Neuronal stem cell (in vitro differentiated cells): Measurements from ENCODE around the gene ZBTB12.
A peak's percentile ranks its signal among the peaks of the same experiment; 100 is the strongest.

Experiments used
- DNase-seq: peaks from one replicate; pipeline ENCODE4 v3.0.0-alpha.2; 2013; ENCODE audit warnings: low spot score
- H2AFZ ChIP-seq: one replicate; pipeline ENCODE4 v1.6.1; 2013; ENCODE audit warnings: mild to moderate bottlenecking, low read length, inconsistent platforms
- H2AK5ac ChIP-seq: 2 replicates; pipeline ENCODE4 v1.6.1; 2013; ENCODE audit warnings: low read depth, mild to moderate bottlenecking, inconsistent platforms, low read length, moderate library complexity, mixed read lengths
- H2BK120ac ChIP-seq: 2 replicates; pipeline ENCODE4 v1.6.1; 2013; ENCODE audit warnings: low read depth, mild to moderate bottlenecking, inconsistent platforms, low read length, moderate library complexity, mixed read lengths
- H2BK12ac ChIP-seq: one replicate; pipeline ENCODE4 v1.6.1; 2013; ENCODE audit warnings: low read length, inconsistent platforms
- H2BK15ac ChIP-seq: 2 replicates; pipeline ENCODE4 v1.6.1; 2013; ENCODE audit warnings: mild to moderate bottlenecking, low read length, inconsistent platforms, mixed read lengths
- H2BK5ac ChIP-seq: one replicate; pipeline ENCODE4 v1.6.1; 2013; ENCODE audit warnings: inconsistent platforms, mild to moderate bottlenecking, low read length, moderate library complexity
- H3K14ac ChIP-seq: one replicate; pipeline ENCODE4 v1.6.1; 2013; ENCODE audit warnings: low read length, inconsistent platforms
- H3K18ac ChIP-seq: 2 replicates; pipeline ENCODE4 v1.6.1; 2013; ENCODE audit warnings: low read length, inconsistent platforms
- H3K23ac ChIP-seq: 2 replicates; pipeline ENCODE4 v1.6.1; 2013; ENCODE audit warnings: low read depth, mild to moderate bottlenecking, mixed read lengths, low read length, inconsistent platforms; ENCODE audit not compliant: poor library complexity
- H3K27ac ChIP-seq: replicated peaks from 3 replicates; pipeline ENCODE4 v1.5.1; 2013; ENCODE audit warnings: low read length, inconsistent platforms
- H3K27me3 ChIP-seq, 3 experiments: 2 replicates each; pipeline ENCODE4 v1.6.1; 2013; ENCODE audit warnings: low read length in 3 of 3, mild to moderate bottlenecking in 2 of 3, inconsistent platforms in 1 of 3, low read depth in 1 of 3, mixed read lengths in 1 of 3, moderate library complexity in 1 of 3; ENCODE audit not compliant: control insufficient read depth in 3 of 3, insufficient read depth in 3 of 3
- H3K36me3 ChIP-seq, 2 donors: replicated peaks in 1 of 2; 2 replicates each; pipeline ENCODE4 v1.6.1; 2013; ENCODE audit warnings: low read length in 2 of 2; ENCODE audit not compliant: control insufficient read depth in 2 of 2, insufficient read depth in 2 of 2
- H3K4ac ChIP-seq: 2 replicates; pipeline ENCODE4 v1.6.1; 2013; ENCODE audit warnings: inconsistent platforms, mild to moderate bottlenecking, low read length, moderate library complexity
- H3K4me1 ChIP-seq, 2 donors: 1 replicate in 1 of 2; 2 replicates in 1 of 2; pipeline ENCODE4 v1.6.1; 2013; ENCODE audit warnings: low read length in 2 of 2, low read depth in 1 of 2; ENCODE audit not compliant: control insufficient read depth in 2 of 2, insufficient read depth in 1 of 2
- H3K4me2 ChIP-seq: one replicate; pipeline ENCODE4 v1.6.1; 2013; ENCODE audit warnings: mild to moderate bottlenecking, low read length, inconsistent platforms; ENCODE audit not compliant: insufficient read depth, poor library complexity, severe bottlenecking
- H3K4me3 ChIP-seq, 2 donors: 2 replicates each; pipeline ENCODE4 v1.5.1; 2013; ENCODE audit warnings: low read length in 2 of 2, mild to moderate bottlenecking in 2 of 2, inconsistent platforms in 1 of 2, moderate library complexity in 1 of 2
- H3K79me1 ChIP-seq: one replicate; pipeline ENCODE4 v1.6.1; 2013; ENCODE audit warnings: low read depth, mild to moderate bottlenecking, inconsistent platforms, low read length, moderate library complexity
- H3K9ac ChIP-seq: one replicate; pipeline ENCODE4 v1.6.1; 2013; ENCODE audit warnings: mild to moderate bottlenecking, low read depth, low read length, inconsistent platforms; ENCODE audit not compliant: poor library complexity
- H3K9me3 ChIP-seq, 2 donors: replicated peaks in 1 of 2; 2 replicates each; pipeline versions ENCODE3 to v1.6.1; 2013; ENCODE audit warnings: low read length in 2 of 2, mild to moderate bottlenecking in 2 of 2, inconsistent platforms in 1 of 2, low read depth in 1 of 2, mixed read lengths in 1 of 2, moderate library complexity in 1 of 2; ENCODE audit not compliant: control insufficient read depth in 2 of 2, insufficient read depth in 1 of 2
- H4K8ac ChIP-seq: one replicate; pipeline ENCODE4 v1.6.1; 2013; ENCODE audit warnings: low read depth, mild to moderate bottlenecking, inconsistent platforms, low read length, moderate library complexity
- H4K91ac ChIP-seq: one replicate; pipeline ENCODE4 v1.6.1; 2013; ENCODE audit warnings: low read length, low read depth, mild to moderate bottlenecking, inconsistent platforms; ENCODE audit not compliant: poor library complexity
- WGBS, 2 donors: extraction: QIAGEN DNeasy Blood & Tissue Kit; methylation state at CpG; one replicate each; pipeline ENCODE4 v1.1.7; 2013; ENCODE audit warnings: missing lambda C conversion rate in 2 of 2, mixed read lengths in 1 of 2; ENCODE audit not compliant: insufficient read length in 2 of 2, insufficient replicate concordance in 1 of 2; ENCODE audit errors: extremely low coverage in 2 of 2; 5-methylcytosine and 5-hydroxymethylcytosine counted together

Gene ZBTB12

GRCh38 chr6:31900917-31901414, 920 bp downstream of the ZBTB12 start:
- no peak overlapping the region for H4K8ac ChIP-seq
- no peaks in the 10 kb centered on the region for H3K9me3 ChIP-seq
- peaks cover 0 to 3% (median 0%) of the 10 kb centered on the region in 3 experiments for H3K27me3 ChIP-seq
- H4K91ac ChIP-seq = no peak overlapping the region
- peak overlapping the region; percentile 92 for H2AFZ ChIP-seq
- peak overlapping the region; percentile 4 for H2BK12ac ChIP-seq
- H3K79me1 ChIP-seq = peaks cover 21% of the 10 kb centered on the region
- peaks cover 21 to 25% of the 10 kb centered on the region in 2 donors for H3K4me1 ChIP-seq
- H3K14ac ChIP-seq = no peak overlapping the region
- H2AK5ac ChIP-seq = peak overlapping the region; percentile 87
- H3K4ac ChIP-seq = no peak overlapping the region
- H2BK5ac ChIP-seq = peak overlapping the region; percentile 69
- H3K9ac ChIP-seq = peak overlapping the region; percentile 85
- peak overlapping the region; percentile 83 for H3K23ac ChIP-seq
- WGBS, 2 donors = no CpG with 5 or more reads among the region's 29 CpGs
- peak overlapping the region; percentile 77 for H2BK15ac ChIP-seq
- H2BK120ac ChIP-seq = no peak overlapping the region
- peak overlapping the region; percentile 61 for H3K4me2 ChIP-seq
- DNase-seq = no peak
- H3K36me3 ChIP-seq = peaks cover 12 to 29% of the 10 kb centered on the region in 2 donors
- peak overlapping the region; percentile 96 for H3K18ac ChIP-seq
- H3K4me3 ChIP-seq = peak overlapping the region; percentile 65 to 82
- peak overlapping the region; percentile 74 for H3K27ac ChIP-seq

- Histone ChIP-seq H2BK12ac (no peak overlapping the region), H3K4me2 (peak overlapping the region; percentile 4), H3K27me3 (peaks cover 0 to 3% (median 0%) of the 10 kb centered on the region in 3 experiments), H3K79me1 (peaks cover 21% of the 10 kb centered on the region), H3K18ac (no peak overlapping the region), H2BK5ac (no peak overlapping the region), H4K8ac (no peak overlapping the region), H3K4ac (no peak overlapping the region), H3K9ac (peak overlapping the region; percentile 74), H3K23ac (peak overlapping the region; percentile 25), H3K9me3 (no peaks in the 10 kb centered on the region), H4K91ac (no peak overlapping the region), H2BK120ac (no peak overlapping the region), H3K27ac (no peak overlapping the region), H2AK5ac (peak overlapping the region; percentile 57), H3K4me1 (peaks cover 20 to 25% of the 10 kb centered on the region in 2 donors), H3K36me3 (peaks cover 17 to 38% of the 10 kb centered on the region in 2 donors), H2AFZ (no peak overlapping the region), H3K4me3 (no peak overlapping the region), H3K14ac (no peak overlapping the region), H2BK15ac (no peak overlapping the region)
- no CpG with 5 or more reads among the region's 49 CpGs for WGBS, 2 donors
- DNase-seq = no peak
Measured at GRCh38 chr6:31899882-31900722, 1.8 kb downstream of the ZBTB12 start.

GRCh38 chr6:31899215-31899614, 2.7 kb downstream of the ZBTB12 start:
- WGBS, 2 donors = no CpG with 5 or more reads among the region's 5 CpGs
- no peak overlapping the region for H3K9ac ChIP-seq

GRCh38 chr6:31898383-31899011, 3.4 kb downstream of the ZBTB12 start:
- Histone ChIP-seq H2BK5ac (no peak overlapping the region), H3K36me3 (peaks cover 22 to 54% of the 10 kb centered on the region in 2 donors), H4K91ac (no peak overlapping the region), H2AK5ac (no peak overlapping the region), H3K18ac (no peak overlapping the region), H4K8ac (no peak overlapping the region), H3K23ac (no peak overlapping the region), H3K27me3 (no peaks in the 10 kb centered on the region), H3K4me1 (peaks cover 20 to 25% of the 10 kb centered on the region in 2 donors), H3K9me3 (no peaks in the 10 kb centered on the region), H3K79me1 (peaks cover 21% of the 10 kb centered on the region), H3K9ac (no peak overlapping the region), H3K4me2 (peak overlapping the region; percentile 89), H2BK12ac (no peak overlapping the region), H2AFZ (peak overlapping the region; percentile 88), H3K4ac (no peak overlapping the region), H2BK120ac (no peak overlapping the region), H3K4me3 (peak overlapping the region; percentile 84 to 86), H3K27ac (no peak overlapping the region), H2BK15ac (no peak overlapping the region), H3K14ac (no peak overlapping the region)
- DNase-seq = peak; percentile 23
- no CpG with 5 or more reads among the region's 8 CpGs for WGBS, 2 donors

More at GRCh38 chr6:31899215-31899614, 2.7 kb downstream of the ZBTB12 start:
- Histone ChIP-seq H3K4me3 (no peak overlapping the region), H2BK12ac (no peak overlapping the region), H3K4me2 (peak overlapping the region; percentile 18), H2BK120ac (no peak overlapping the region), H3K27me3 (no peaks in the 10 kb centered on the region), H3K36me3 (peaks cover 22 to 47% of the 10 kb centered on the region in 2 donors), H3K79me1 (peaks cover 21% of the 10 kb centered on the region), H4K91ac (no peak overlapping the region), H3K23ac (no peak overlapping the region), H2BK5ac (no peak overlapping the region), H2AFZ (no peak overlapping the region), H3K18ac (no peak overlapping the region), H3K14ac (no peak overlapping the region), H2AK5ac (no peak overlapping the region), H4K8ac (no peak overlapping the region), H3K27ac (no peak overlapping the region), H3K9me3 (no peaks in the 10 kb centered on the region), H3K4me1 (peaks cover 20 to 25% of the 10 kb centered on the region in 2 donors), H3K4ac (no peak overlapping the region), H2BK15ac (no peak overlapping the region)
- no peak for DNase-seq
